GM19193 (cell line): Measurements from ENCODE around the gene DAD1.

ENCODE experiments used
- POLR2A ChIP-seq: IDR thresholded peaks from 4 replicates; pipeline ENCODE4 v1.6.1; 2011; ENCODE audit not compliant: insufficient read depth, insufficient read length; ENCODE audit errors: extremely low read depth

DAD1 gene

GRCh38 chr14:22547948-22548750 lies 40.9 kb downstream of the DAD1 start:
- TF ChIP-seq POLR2A: no peak

DNA sequence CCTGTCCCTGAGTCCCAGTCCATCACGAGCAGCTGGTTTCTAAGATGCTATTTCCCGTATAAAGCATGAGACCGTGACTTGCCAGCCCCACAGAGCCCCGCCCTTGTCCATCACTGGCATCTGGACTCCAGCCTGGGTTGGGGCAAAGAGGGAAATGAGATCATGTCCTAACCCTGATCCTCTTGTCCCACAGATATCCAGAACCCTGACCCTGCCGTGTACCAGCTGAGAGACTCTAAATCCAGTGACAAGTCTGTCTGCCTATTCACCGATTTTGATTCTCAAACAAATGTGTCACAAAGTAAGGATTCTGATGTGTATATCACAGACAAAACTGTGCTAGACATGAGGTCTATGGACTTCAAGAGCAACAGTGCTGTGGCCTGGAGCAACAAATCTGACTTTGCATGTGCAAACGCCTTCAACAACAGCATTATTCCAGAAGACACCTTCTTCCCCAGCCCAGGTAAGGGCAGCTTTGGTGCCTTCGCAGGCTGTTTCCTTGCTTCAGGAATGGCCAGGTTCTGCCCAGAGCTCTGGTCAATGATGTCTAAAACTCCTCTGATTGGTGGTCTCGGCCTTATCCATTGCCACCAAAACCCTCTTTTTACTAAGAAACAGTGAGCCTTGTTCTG lies 41.6 kb downstream of the DAD1 start:
- TF ChIP-seq POLR2A: peak; percentile 21

DNA sequence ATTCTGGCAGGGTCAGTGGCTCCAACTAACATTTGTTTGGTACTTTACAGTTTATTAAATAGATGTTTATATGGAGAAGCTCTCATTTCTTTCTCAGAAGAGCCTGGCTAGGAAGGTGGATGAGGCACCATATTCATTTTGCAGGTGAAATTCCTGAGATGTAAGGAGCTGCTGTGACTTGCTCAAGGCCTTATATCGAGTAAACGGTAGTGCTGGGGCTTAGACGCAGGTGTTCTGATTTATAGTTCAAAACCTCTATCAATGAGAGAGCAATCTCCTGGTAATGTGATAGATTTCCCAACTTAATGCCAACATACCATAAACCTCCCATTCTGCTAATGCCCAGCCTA lies 42.3 kb downstream of the DAD1 start:
- TF ChIP-seq POLR2A: no peak

GRCh38 chr14:22545842-22546721 lies 42.9 kb downstream of the DAD1 start:
- no peak for TF ChIP-seq POLR2A

DNA sequence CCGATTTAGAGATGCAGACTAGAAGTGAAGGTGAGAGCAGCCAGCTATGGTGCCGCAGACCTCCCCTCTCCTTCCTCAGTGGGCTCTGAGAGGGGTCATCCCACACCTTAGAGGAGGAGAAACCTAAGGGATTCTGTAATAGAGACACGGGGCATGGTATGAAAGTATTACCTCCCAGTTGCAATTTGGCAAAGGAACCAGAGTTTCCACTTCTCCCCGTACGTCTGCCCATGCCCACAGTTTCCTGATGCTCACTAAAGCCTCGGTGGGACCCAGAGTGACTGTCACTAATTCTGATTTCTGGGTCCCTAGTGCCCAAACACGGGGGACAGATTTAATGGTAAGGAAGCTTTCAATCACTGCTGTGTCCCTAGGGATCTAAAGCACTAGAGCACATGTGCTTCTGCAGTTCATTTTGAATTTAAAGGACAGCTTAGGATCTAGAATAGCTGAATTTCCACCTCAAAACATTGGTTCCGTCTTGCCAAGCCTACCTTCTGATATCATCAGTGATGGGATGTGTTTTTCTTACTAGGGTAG lies 44.1 kb downstream of the DAD1 start:
- TF ChIP-seq POLR2A: no peak

DNA sequence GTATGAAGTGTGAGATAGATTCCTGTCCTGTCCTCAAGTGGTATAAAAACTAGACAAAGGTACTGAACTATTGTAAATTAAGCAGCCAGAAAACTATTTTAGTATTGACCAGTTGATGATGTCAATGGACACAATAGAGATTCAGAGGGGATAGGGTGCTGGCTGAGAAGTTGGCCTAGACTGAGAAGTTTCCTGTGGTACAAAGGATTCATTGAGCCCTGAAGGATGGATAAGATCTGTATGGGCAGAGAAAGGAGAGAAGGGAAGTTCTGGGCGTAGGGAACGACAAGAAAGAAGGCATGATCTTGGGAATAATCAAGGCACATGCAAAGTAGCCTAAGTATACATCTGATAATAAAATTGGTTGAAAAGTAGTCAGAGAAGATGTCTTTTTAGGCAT lies 44.6 kb downstream of the DAD1 start:
- no peak for TF ChIP-seq POLR2A

DNA sequence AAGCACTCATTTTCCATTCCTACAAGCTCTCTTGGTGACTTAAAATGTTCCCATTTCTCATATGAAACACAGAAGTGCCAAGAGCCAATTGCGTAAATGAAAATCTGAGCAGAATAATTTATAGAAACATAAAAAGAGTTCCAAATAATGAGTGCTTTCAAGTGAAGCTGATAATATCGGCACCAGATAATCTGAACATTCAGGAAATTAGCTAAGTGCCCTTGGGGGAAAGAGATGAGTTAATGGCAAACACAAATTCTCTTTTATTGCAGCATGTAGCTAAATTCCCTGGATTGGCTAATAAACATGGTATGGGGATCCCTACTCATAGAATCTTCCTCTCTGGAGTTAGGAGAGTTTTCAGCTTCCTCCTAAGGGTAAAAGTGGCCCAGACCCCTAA lies 46.7 kb downstream of the DAD1 start:
- TF ChIP-seq POLR2A: no peak

DNA sequence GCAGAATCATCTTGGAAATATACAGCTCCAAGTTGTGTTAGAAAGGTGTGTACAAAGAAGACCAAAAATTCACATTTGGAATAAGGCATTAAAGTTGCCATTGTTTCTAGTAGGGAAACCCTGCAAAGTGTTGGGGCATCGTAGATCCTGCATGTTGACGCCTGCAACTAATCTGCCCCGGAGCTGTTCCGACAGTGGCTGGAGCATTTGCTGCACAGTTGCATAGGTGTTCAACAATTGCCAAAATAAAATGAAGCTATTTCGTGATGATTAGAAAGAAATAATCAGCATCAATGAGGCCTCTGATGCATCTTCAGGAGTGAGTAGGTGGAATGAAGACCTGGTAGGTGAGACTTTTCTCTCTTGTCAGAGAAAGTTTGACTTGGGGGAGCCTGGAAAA lies 47.3 kb downstream of the DAD1 start:
- no peak for TF ChIP-seq POLR2A

DNA sequence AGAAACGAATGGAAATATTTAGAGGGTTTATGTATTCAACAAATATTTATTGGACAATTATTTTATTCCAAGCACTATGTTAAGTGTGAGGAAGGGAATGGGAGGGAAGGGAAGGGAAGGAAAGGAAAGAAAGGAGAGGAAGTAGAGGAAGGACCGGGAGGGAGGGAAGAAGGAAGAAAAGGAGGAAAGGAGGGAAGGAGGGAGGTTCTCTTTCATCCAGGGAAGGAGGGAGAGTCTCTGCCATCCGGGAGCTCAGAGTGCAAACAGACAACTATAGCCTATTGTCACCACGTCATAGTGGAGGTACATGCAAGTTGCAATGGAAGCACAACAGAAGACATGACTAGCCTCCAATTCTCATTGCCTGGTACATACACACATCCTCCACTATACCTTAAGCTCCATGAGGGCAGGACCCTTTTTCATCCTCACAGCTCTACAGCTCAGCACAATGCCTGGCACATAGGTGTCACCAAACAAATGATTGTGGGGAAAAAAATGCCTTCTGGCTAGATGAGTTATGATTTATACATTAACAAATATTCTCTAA lies 48.1 kb downstream of the DAD1 start:
- TF ChIP-seq POLR2A: no peak

- TF ChIP-seq POLR2A: no peak
Measured at GRCh38 chr14:22540293-22540692, 48.7 kb downstream of the DAD1 start.

DNA sequence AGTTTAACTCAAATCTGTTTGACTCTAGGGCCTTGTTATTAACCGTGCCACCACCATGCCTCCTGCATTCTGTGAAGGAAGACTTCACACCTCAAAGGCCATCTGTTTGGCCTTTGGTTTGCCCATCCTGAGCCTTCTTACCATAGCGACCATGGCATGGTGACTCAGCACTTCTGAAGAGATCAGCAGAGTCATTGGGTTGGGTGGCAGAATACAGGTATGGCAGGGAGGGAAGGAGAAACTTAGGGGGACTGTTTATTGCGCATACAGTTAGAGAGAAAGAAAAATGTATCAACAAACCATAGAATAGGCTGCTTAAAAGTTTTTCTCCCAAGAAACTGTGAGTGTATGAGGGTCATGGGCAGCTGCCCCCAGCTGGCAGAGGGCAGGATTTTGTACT lies 49.2 kb downstream of the DAD1 start:
- TF ChIP-seq POLR2A: no peak

GRCh38 chr14:22538671-22539228 lies 50.3 kb downstream of the DAD1 start:
- no peak for TF ChIP-seq POLR2A

GRCh38 chr14:22537436-22538310 lies 51.4 kb downstream of the DAD1 start:
- TF ChIP-seq POLR2A: no peak
